GM12878 (cell line): ENCODE data around the gene SPATA31C1. TPM values are rescaled to one million over a fixed set of nuclear protein-coding genes. Genes with fewer than 3 reads are reported as not detected.

Experiments used
- ATAC-seq: fragments of 200-7000 bp; cut with Tn5 transposase; 3 replicates; pipeline ENCODE4 v1.9.1; 2020; ENCODE audit warnings: mild to moderate bottlenecking, moderate library complexity
- BruUV-seq: library from RNA; stranded (reverse); fragments of 400-500 nt; replicated peaks from 2 replicates; lab custom pipeline; 2021; lab: Mats Ljungman, UMichigan
- CTCF ChIA-PET: fragments of 300-600 bp; sonication (Branson Sonifier 250); formaldehyde crosslinking; extraction: SDS; loops from one replicate; lab custom pipeline; 2021; ENCODE audit warnings: inconsistent platforms; lab: Yijun Ruan, JAX
- POLR2A ChIA-PET: fragments of 350-600 bp; formaldehyde crosslinking; extraction: SDS; loops from one replicate; lab custom pipeline; 2021; ENCODE audit warnings: inconsistent platforms; lab: Charles Lee
- RAD21 ChIA-PET: fragments of 300-600 bp; sonication (Branson Sonifier 250); formaldehyde crosslinking; loops from one replicate; lab custom pipeline; 2023; ENCODE audit warnings: antibody characterized with exemption; ENCODE audit not compliant: unreplicated experiment; lab: Charles Lee
- SMC1A ChIA-PET: fragments of 300-600 bp; sonication (Branson Sonifier 250); formaldehyde crosslinking; loops from one replicate; lab custom pipeline; 2023; ENCODE audit not compliant: unreplicated experiment, uncharacterized antibody; lab: Charles Lee
- DNase-seq: peaks from one replicate; pipeline ENCODE4 v3.0.0-alpha.2; 2011; ENCODE audit warnings: low read depth, low spot score
- FAIRE-seq: peaks from 3 replicates; lab custom pipeline; 2011; peaks lifted over from hg19 to GRCh38; lab: Jason Lieb, UNC
- H2AFZ ChIP-seq: 2 replicates; pipeline ENCODE4 v1.6.0; 2011; ENCODE audit warnings: low read depth, low read length, control low read depth; ENCODE audit not compliant: control insufficient read depth
- H3K27ac ChIP-seq: 2 replicates; pipeline ENCODE4 v1.5.1; 2011; ENCODE audit warnings: control low read depth; ENCODE audit not compliant: control insufficient read depth, insufficient read depth
- H3K27me3 ChIP-seq, 2 experiments: replicated peaks in 1 of 2; 2 replicates each; pipeline versions ENCODE4 v1.6.0 to v1.6.1; 2011; ENCODE audit warnings: low read length in 1 of 2; ENCODE audit not compliant: control insufficient read depth in 2 of 2, insufficient read depth in 2 of 2
- H3K36me3 ChIP-seq, 2 experiments: 2 replicates each; pipeline ENCODE4 v1.5.1; 2011; ENCODE audit warnings: low read length in 1 of 2; ENCODE audit not compliant: control insufficient read depth in 2 of 2, insufficient read depth in 2 of 2
- H3K4me1 ChIP-seq: 2 replicates; pipeline ENCODE4 v1.6.1; 2011; ENCODE audit warnings: mild to moderate bottlenecking, low read length, moderate library complexity, mixed read lengths; ENCODE audit not compliant: control insufficient read depth, insufficient read depth
- H3K4me2 ChIP-seq: 2 replicates; pipeline ENCODE4 v1.6.0; 2011; ENCODE audit warnings: control low read depth; ENCODE audit not compliant: control insufficient read depth, insufficient read depth
- H3K4me3 ChIP-seq: fragments of 200-600 bp; sonication (generic); 2 replicates; pipeline ENCODE4 v1.5.1; 2016
- H3K79me2 ChIP-seq: 2 replicates; pipeline ENCODE4 v1.6.0; 2011; ENCODE audit warnings: low read length; ENCODE audit not compliant: control insufficient read depth, insufficient read depth
- H3K9ac ChIP-seq: 2 replicates; pipeline ENCODE4 v1.8.0; 2011; ENCODE audit warnings: low read length, control low read depth, mixed read lengths; ENCODE audit not compliant: control insufficient read depth, insufficient read depth
- H3K9me3 ChIP-seq: replicated peaks from 3 replicates; pipeline ENCODE4 v1.5.1; 2011; ENCODE audit warnings: mild to moderate bottlenecking, low read length; ENCODE audit not compliant: control insufficient read depth, insufficient read depth
- H4K20me1 ChIP-seq: 2 replicates; pipeline ENCODE4 v1.6.0; 2011; ENCODE audit not compliant: control insufficient read depth, insufficient read depth
- BHLHE40 ChIP-seq, 2 experiments: fragments of 450-650 bp in 1 of 2; IDR thresholded peaks; 2 replicates each; pipeline ENCODE4 v1.6.1; 2011 to 2017; ENCODE audit warnings: low read depth in 2 of 2, borderline replicate concordance in 1 of 2, improper control_type of control experiment in 1 of 2, low read length in 1 of 2, mild to moderate bottlenecking in 1 of 2
- BMI1 ChIP-seq: fragments of 450-650 bp; IDR thresholded peaks from 2 replicates; pipeline ENCODE4 v1.6.1; 2016; ENCODE audit warnings: mild to moderate bottlenecking, moderate library complexity, borderline replicate concordance
- CHD4 ChIP-seq: fragments of 200-600 bp; sonication (generic); IDR thresholded peaks from 2 replicates; pipeline ENCODE4 v1.6.1; 2016; ENCODE audit warnings: mild to moderate bottlenecking
- GABPA ChIP-seq: IDR thresholded peaks from 2 replicates; pipeline ENCODE4 v1.6.1; 2014; ENCODE audit warnings: antibody characterized with exemption, low read depth, mild to moderate bottlenecking, inconsistent platforms
- HCFC1 ChIP-seq: fragments of 150-350 bp; IDR thresholded peaks from 2 replicates; pipeline ENCODE4 v1.6.1; 2014; ENCODE audit warnings: low read length
- HDAC2 ChIP-seq: fragments of 200-600 bp; sonication (generic); IDR thresholded peaks from 2 replicates; pipeline ENCODE4 v1.6.1; 2017
- HDGF ChIP-seq: fragments of 450-650 bp; IDR thresholded peaks from 2 replicates; pipeline ENCODE4 v1.6.1; 2016; ENCODE audit warnings: antibody characterized with exemption
- SMARCA5 ChIP-seq: fragments of 450-650 bp; IDR thresholded peaks from 2 replicates; pipeline ENCODE4 v1.6.1; 2017; ENCODE audit warnings: mild to moderate bottlenecking
- STAT1 ChIP-seq: fragments of 450-650 bp; conservative IDR thresholded peaks from 2 replicates; pipeline ENCODE4 v1.6.1; 2014; ENCODE audit warnings: antibody characterized with exemption, mild to moderate bottlenecking
- SUZ12 ChIP-seq: fragments of 200-600 bp; sonication (generic); IDR thresholded peaks from one replicate; pipeline ENCODE4 v1.6.1; 2018; ENCODE audit warnings: antibody characterized with exemption, mild to moderate bottlenecking; ENCODE audit not compliant: unreplicated experiment
- TAF1 ChIP-seq: IDR thresholded peaks from 2 replicates; pipeline ENCODE4 v1.6.1; 2011; ENCODE audit warnings: mild to moderate bottlenecking, low read depth, low read length, borderline replicate concordance
- ZNF384 ChIP-seq: IDR thresholded peaks from 2 replicates; pipeline ENCODE4 v1.6.1; 2012; ENCODE audit warnings: low read depth, mild to moderate bottlenecking, low read length, improper control_type of control experiment, borderline replicate concordance
- ZSCAN29 ChIP-seq: fragments of 450-650 bp; IDR thresholded peaks from 2 replicates; pipeline ENCODE4 v1.6.1; 2017; ENCODE audit warnings: mild to moderate bottlenecking, moderate library complexity
- whole genome bisulfite sequencing: methylation state at CpG from one replicate; pipeline ENCODE4 v1.1.6; 2016; ENCODE audit warnings: low lambda C conversion rate; ENCODE audit not compliant: insufficient replicate concordance, insufficient coverage; ENCODE audit errors: missing lambda C conversion rate; 5-methylcytosine and 5-hydroxymethylcytosine counted together
- in situ Hi-C: fragments of 300-500 bp; cut with MboI; formaldehyde crosslinking; loops from 9 replicates; pipeline ENCODE4 v1.14.3; 2018; ENCODE audit warnings: mixed read lengths
- intact Hi-C: fragments of 100-400 bp; cut with micrococcal nuclease; formaldehyde crosslinking; loops from one replicate; pipeline ENCODE4 v1.14.2; 2022; ENCODE audit not compliant: unreplicated experiment
- polyA plus RNA-seq, 11 experiments: library from polyadenylated mRNA; depleted of rRNA in 4 of 11; unstranded in 6 of 11; stranded (reverse) in 5 of 11; fragments of >200 nt; fragmentation: Nextera tagmentation in 4 of 11; fragmentation: Illumina TruSeq in 1 of 11; extraction: Ambion mirVana in 4 of 11; extraction: Trizol in 1 of 11; gene quantifications; 1 replicate in 1 of 11; 2 replicates in 10 of 11; pipeline versions ENCODE4 v1.2.1 to v1.2.3, GENCODE V29; 2011 to 2016; ENCODE audit warnings: inconsistent platforms in 2 of 11, missing spikeins in 2 of 11, low read depth in 1 of 11
- total RNA-seq, 4 experiments: library from RNA; depleted of rRNA in 3 of 4; stranded (reverse); fragments of >200 nt in 3 of 4; fragmentation: Illumina TruSeq in 1 of 4; extraction: Trizol in 1 of 4; gene quantifications; 2 replicates each; pipeline versions ENCODE4 v1.2.1 to v1.2.3, GENCODE V29; 2013 to 2021
- TF ChIP-seq, protein P1 (sequence below): fragments of 450-650 bp; IDR thresholded peaks from 2 replicates; pipeline ENCODE4 v1.6.1; 2014; ENCODE audit warnings: mild to moderate bottlenecking

SPATA31C1 gene
- total and polyA plus RNA-seq, 10 of the 15 experiments (the other 5 are each of a cell fraction or from before 2014, with no cell fraction given): not detected

DNA sequence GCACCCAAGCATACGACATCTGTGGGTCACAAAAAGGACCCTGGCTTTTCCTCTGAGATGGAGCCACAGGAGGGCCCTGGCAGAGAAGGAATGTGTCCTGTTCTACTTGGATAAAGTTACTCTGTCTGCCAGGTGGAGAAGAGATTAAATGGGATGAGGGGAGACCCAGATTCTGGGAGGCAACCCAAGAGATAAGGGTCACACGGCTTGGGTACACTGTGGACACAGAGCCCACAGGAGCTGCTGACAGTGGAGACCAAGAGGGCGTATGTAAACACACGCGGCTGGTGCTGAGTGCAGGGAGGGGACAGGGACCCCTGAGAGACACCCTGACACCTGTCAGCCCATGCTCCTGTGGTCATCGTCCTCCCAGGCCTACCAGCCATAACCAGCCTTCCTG, 50.4 kb downstream of the SPATA31C1 start:
- no peak overlapping the region for H3K27ac ChIP-seq
- no peak for FAIRE-seq
- SMC1A ChIA-PET: no interaction called here
- no peaks in the 10 kb centered on the region for H3K79me2 ChIP-seq
- TF ChIP-seq SMARCA5 (no peak), GABPA (no peak), HDGF (no peak), TAF1 (no peak), HDAC2 (no peak), STAT1 (no peak), BHLHE40 (IDR thresholded peaks at IDR 0.05; ENCODE audit: borderline replicate concordance in 1 of 2, low read depth in 2 of 2, low read length in 1 of 2) (no peak), HCFC1 (no peak), ZNF384 (no peak), ZSCAN29 (no peak), SUZ12 (no peak), BMI1 (no peak), CHD4 (no peak)
- TF ChIP-seq, protein P1, sequence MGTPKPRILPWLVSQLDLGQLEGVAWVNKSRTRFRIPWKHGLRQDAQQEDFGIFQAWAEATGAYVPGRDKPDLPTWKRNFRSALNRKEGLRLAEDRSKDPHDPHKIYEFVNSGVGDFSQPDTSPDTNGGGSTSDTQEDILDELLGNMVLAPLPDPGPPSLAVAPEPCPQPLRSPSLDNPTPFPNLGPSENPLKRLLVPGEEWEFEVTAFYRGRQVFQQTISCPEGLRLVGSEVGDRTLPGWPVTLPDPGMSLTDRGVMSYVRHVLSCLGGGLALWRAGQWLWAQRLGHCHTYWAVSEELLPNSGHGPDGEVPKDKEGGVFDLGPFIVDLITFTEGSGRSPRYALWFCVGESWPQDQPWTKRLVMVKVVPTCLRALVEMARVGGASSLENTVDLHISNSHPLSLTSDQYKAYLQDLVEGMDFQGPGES: no peak
- TF ChIP-seq, all 136 proteins: peak for 0
- H3K27me3 ChIP-seq: no peaks in the 10 kb centered on the region
- H3K9ac ChIP-seq: no peak overlapping the region
- ChIA-PET POLR2A (no interaction called here), CTCF (no interaction called here), RAD21 (no interaction called here)
- H3K4me1 ChIP-seq: no peaks in the 10 kb centered on the region
- H3K4me3 ChIP-seq: no peak overlapping the region
- H4K20me1 ChIP-seq: no peaks in the 10 kb centered on the region
- WGBS: 38% methylated on average over 6 of the region's 6 CpGs
- DNase-seq (no peak), ATAC-seq (no peak)
- no peaks in the 10 kb centered on the region; the same call in 2 of the 3 replicates for H3K9me3 ChIP-seq
- no peak overlapping the region for H2AFZ ChIP-seq
- intact Hi-C loops: no loop called here
- H3K36me3 ChIP-seq: no peaks in the 10 kb centered on the region
- no peak overlapping the region for H3K4me2 ChIP-seq
- in situ Hi-C loops: no loop called here
- no TSS peak for BruUV-seq
